GM23248 (cell line): ENCODE measurements around the gene ADAT3. TPM values are rescaled to one million over a fixed set of nuclear protein-coding genes. Genes with fewer than 3 reads are reported as not detected.
A peak's percentile ranks its signal among the peaks of the same experiment; 100 is the strongest.

ENCODE experiments used
- DNase-seq: peaks from one replicate; pipeline ENCODE4 v3.0.0-alpha.2; 2015
- H2AFZ ChIP-seq: fragments of 200-600 bp; sonication (generic); 2 replicates; pipeline ENCODE4 v1.6.1; 2016; ENCODE audit warnings: antibody characterized with exemption
- H3F3A ChIP-seq: fragments of 200-600 bp; sonication (generic); 2 replicates; pipeline ENCODE4 v1.6.1; 2016; ENCODE audit warnings: mild to moderate bottlenecking, antibody characterized with exemption, mixed run types; ENCODE audit not compliant: insufficient read depth
- H3K27ac ChIP-seq: fragments of 200-600 bp; sonication (generic); 2 replicates; pipeline ENCODE4 v1.5.1; 2016; ENCODE audit warnings: mild to moderate bottlenecking
- H3K27me3 ChIP-seq: fragments of 200-600 bp; sonication (generic); replicated peaks from 2 replicates; pipeline ENCODE4 v1.6.1; 2016; ENCODE audit warnings: mild to moderate bottlenecking; ENCODE audit not compliant: insufficient read depth
- H3K36me3 ChIP-seq: fragments of 200-600 bp; sonication (generic); 2 replicates; pipeline ENCODE4 v1.6.1; 2016; ENCODE audit warnings: low read depth, mild to moderate bottlenecking
- H3K4me1 ChIP-seq: fragments of 200-600 bp; sonication (generic); 2 replicates; pipeline ENCODE4 v1.6.1; 2016; ENCODE audit warnings: mild to moderate bottlenecking; ENCODE audit not compliant: insufficient read depth
- H3K4me2 ChIP-seq: fragments of 200-600 bp; sonication (generic); one replicate; pipeline ENCODE4 v1.6.1; 2016; ENCODE audit warnings: mild to moderate bottlenecking; ENCODE audit not compliant: unreplicated experiment
- H3K4me3 ChIP-seq: fragments of 200-600 bp; sonication (generic); 2 replicates; pipeline ENCODE4 v1.5.1; 2016; ENCODE audit warnings: mild to moderate bottlenecking
- H3K79me2 ChIP-seq: fragments of 200-600 bp; sonication (generic); 2 replicates; pipeline ENCODE4 v1.6.1; 2016; ENCODE audit warnings: mild to moderate bottlenecking; ENCODE audit not compliant: insufficient read depth
- H3K9ac ChIP-seq: fragments of 200-600 bp; sonication (generic); 2 replicates; pipeline ENCODE4 v1.6.1; 2016; ENCODE audit warnings: mild to moderate bottlenecking
- H3K9me2 ChIP-seq: fragments of 200-600 bp; sonication (generic); 2 replicates; pipeline ENCODE4 v1.6.1; 2016; ENCODE audit warnings: mixed run types, mild to moderate bottlenecking, moderate library complexity; ENCODE audit not compliant: insufficient read depth
- H3K9me3 ChIP-seq: fragments of 200-600 bp; sonication (generic); one replicate; pipeline ENCODE4 v1.6.1; 2017; ENCODE audit warnings: low read depth
- H4K20me1 ChIP-seq: fragments of 200-600 bp; sonication (generic); 2 replicates; pipeline ENCODE4 v1.6.0; 2016; ENCODE audit not compliant: insufficient read depth
- EZH2 ChIP-seq: fragments of 200-600 bp; sonication (generic); IDR thresholded peaks from 2 replicates; pipeline ENCODE4 v1.6.1; 2018; ENCODE audit warnings: antibody characterized with exemption, mild to moderate bottlenecking; ENCODE audit not compliant: insufficient read depth, poor library complexity, severe bottlenecking
- EZH2phosphoT487 ChIP-seq: fragments of 200-600 bp; sonication (generic); IDR thresholded peaks from 2 replicates; pipeline ENCODE4 v1.6.1; 2018; ENCODE audit warnings: antibody characterized with exemption, moderate library complexity, mild to moderate bottlenecking, low read depth; ENCODE audit not compliant: insufficient read depth
- WGBS, 2 experiments: methylation state at CpG; one replicate each; pipeline ENCODE4 v1.1.6; 2015 to 2017; ENCODE audit warnings: low lambda C conversion rate in 2 of 2, low coverage in 1 of 2; ENCODE audit errors: missing lambda C conversion rate in 2 of 2; 5-methylcytosine and 5-hydroxymethylcytosine counted together
- in situ Hi-C: fragments of 300-500 bp; cut with MboI; formaldehyde crosslinking; loops from 2 replicates; pipeline ENCODE4 v1.15.0; 2020
- polyA plus RNA-seq: library from polyadenylated mRNA; unstranded; fragments of >200 nt; fragmentation: Nextera tagmentation; extraction: Ambion mirVana; gene quantifications from 2 replicates; pipeline ENCODE4 v1.2.1, GENCODE V29; 2016
- total RNA-seq: library from RNA; depleted of rRNA; stranded (reverse); fragments of >200 nt; shearing (Covaris generic); gene quantifications from 2 replicates; pipeline ENCODE4 v1.2.3, GENCODE V29; 2014

The ADAT3 gene
- total and polyA plus RNA-seq, 2 experiments from 2014 or later, result 0.22 to 3.2 TPM

DNA sequence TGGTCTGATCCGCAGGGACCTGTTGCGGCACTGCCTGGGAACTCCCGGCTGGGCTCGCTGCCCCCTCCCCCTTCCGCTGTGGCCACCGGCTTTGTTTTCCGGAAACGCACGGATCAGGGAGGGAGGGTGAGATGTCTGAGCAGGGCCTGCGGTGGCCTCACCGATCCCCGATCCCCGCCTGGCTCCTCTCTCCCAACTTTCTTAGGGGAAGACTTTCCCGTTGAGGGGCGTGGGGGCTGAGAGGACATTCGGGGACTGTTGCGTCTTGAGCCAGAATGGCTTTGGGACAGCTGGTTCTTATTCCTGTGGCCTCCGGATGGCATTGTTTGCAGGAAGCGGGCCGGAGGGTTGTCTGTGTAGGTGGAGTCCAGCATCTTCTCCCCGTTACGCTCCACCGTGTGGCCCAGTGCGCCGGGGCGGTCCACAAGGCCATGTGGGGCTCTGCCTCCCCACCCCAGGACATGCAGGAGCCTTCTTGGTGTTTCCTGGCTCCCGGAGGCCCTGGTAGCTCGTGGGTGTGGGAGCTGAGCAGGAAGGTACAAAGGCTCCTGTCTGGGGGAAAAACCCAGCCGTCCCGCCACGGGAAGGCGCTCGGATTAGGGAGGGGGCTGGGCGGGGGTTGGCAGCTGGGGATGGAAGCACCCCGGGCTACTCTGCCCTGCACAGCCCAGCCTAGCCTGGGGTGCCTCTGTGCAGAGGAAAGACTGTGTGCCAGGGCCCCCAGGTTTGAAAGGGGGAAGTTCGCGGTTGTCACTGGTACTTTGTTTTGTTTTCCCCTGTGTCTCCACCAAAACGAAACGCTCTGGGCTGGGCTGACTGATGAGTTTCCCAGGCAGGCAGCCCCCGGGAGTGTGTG, 37.1 kb downstream of the ADAT3 start:
- no peaks in the 10 kb centered on the region for H3K9me3 ChIP-seq
- H3K36me3 ChIP-seq, result no peaks in the 10 kb centered on the region
- 1% methylated on average over 37 to 40 of the region's 40 CpGs for WGBS, 2 experiments
- H2AFZ ChIP-seq, result peak overlapping the region; percentile 40; the same call in 1 of the 2 replicates
- no peaks in the 10 kb centered on the region for H3K27me3 ChIP-seq
- peak overlapping the region; percentile 77 for H3K4me2 ChIP-seq
- in situ Hi-C loops, result no loop called here
- peak overlapping the region; percentile 87 for H3K9ac ChIP-seq
- peak overlapping the region; percentile 96 for H3K4me3 ChIP-seq
- H3K9me2 ChIP-seq, result no peaks in the 10 kb centered on the region
- H3K27ac ChIP-seq, result peak overlapping the region; percentile 86
- peaks cover 13% of the 10 kb centered on the region for H3K4me1 ChIP-seq
- H3F3A ChIP-seq, result peaks cover 15% of the 10 kb centered on the region
- no peaks in the 10 kb centered on the region for H4K20me1 ChIP-seq
- DNase-seq, result peak; percentile 82
- peaks cover 61% of the 10 kb centered on the region for H3K79me2 ChIP-seq
- TF ChIP-seq EZH2phosphoT487 (no peak), EZH2 (no peak)

GRCh38 chr19:1942934-1943555, 37.8 kb downstream of the ADAT3 start:
- in situ Hi-C loops, result no loop called here
- Histone ChIP-seq H3K27ac (peak overlapping the region; percentile 86), H3K4me2 (peak overlapping the region; percentile 77), H3K9ac (peak overlapping the region; percentile 87), H4K20me1 (no peaks in the 10 kb centered on the region), H3K79me2 (peaks cover 68% of the 10 kb centered on the region), H3K9me2 (no peaks in the 10 kb centered on the region), H3K4me1 (peaks cover 13% of the 10 kb centered on the region), H2AFZ (no peak overlapping the region), H3K4me3 (peak overlapping the region; percentile 96), H3F3A (peaks cover 15% of the 10 kb centered on the region), H3K27me3 (no peaks in the 10 kb centered on the region), H3K36me3 (no peaks in the 10 kb centered on the region), H3K9me3 (no peaks in the 10 kb centered on the region)
- TF ChIP-seq EZH2 (no peak), EZH2phosphoT487 (no peak)
- peak; percentile 29 for DNase-seq
- WGBS, 2 experiments, result 46 to 53% methylated on average over 21 of the region's 21 CpGs

DNA sequence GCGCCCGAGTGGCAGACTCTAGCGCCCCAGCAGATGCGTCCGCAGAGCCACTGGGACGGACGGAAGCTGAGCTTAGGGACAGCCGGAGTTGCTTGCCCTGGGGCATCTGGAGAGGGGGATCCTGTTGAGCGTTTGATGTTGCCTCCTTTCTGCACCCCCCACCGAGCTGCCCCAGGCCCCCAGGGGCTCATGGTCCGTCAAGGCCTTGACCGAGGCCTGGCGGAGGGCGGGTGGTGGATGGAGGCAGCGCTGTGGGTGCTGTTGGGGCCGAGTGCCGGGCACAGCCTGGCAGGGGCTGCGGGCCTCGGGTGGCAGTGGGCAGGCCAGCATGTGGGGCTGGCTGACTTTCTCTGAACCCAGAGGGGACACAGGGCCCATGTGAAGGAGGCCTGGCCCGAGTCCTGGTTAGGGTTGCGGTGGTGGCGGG, 38.5 kb downstream of the ADAT3 start:
- H3K27ac ChIP-seq, result no peak overlapping the region
- in situ Hi-C loops, result no loop called here
- WGBS, 2 experiments, result 92 to 95% methylated on average over 16 to 21 of the region's 22 CpGs

GRCh38 chr19:1944088-1944915, 39.1 kb downstream of the ADAT3 start:
- Histone ChIP-seq H3F3A (peaks cover 12% of the 10 kb centered on the region), H3K36me3 (no peaks in the 10 kb centered on the region), H3K79me2 (peaks cover 81% of the 10 kb centered on the region), H3K27me3 (no peaks in the 10 kb centered on the region), H3K4me3 (no peak overlapping the region), H3K9me2 (no peaks in the 10 kb centered on the region), H3K4me1 (peaks cover 11% of the 10 kb centered on the region), H3K27ac (no peak overlapping the region), H3K9ac (no peak overlapping the region), H2AFZ (no peak overlapping the region), H4K20me1 (no peaks in the 10 kb centered on the region), H3K4me2 (no peak overlapping the region), H3K9me3 (no peaks in the 10 kb centered on the region)
- WGBS, 2 experiments, result 71 to 77% methylated on average over 34 to 41 of the region's 42 CpGs
- TF ChIP-seq EZH2phosphoT487, result no peak
- in situ Hi-C loops, result no loop called here
- peak; percentile 19 for DNase-seq

More for the DNA sequence above, 38.5 kb downstream of the ADAT3 start:
- H3K79me2 ChIP-seq, result peaks cover 75% of the 10 kb centered on the region
- no peaks in the 10 kb centered on the region for H3K36me3 ChIP-seq
- no peak overlapping the region for H3K9ac ChIP-seq
- peaks cover 13% of the 10 kb centered on the region for H3K4me1 ChIP-seq
- TF ChIP-seq EZH2phosphoT487 (no peak), EZH2 (no peak)
- no peak overlapping the region for H2AFZ ChIP-seq
- no peaks in the 10 kb centered on the region for H4K20me1 ChIP-seq
- H3K9me3 ChIP-seq, result no peaks in the 10 kb centered on the region
- no peak overlapping the region for H3K4me3 ChIP-seq
- H3K4me2 ChIP-seq, result no peak overlapping the region
- H3F3A ChIP-seq, result peaks cover 15% of the 10 kb centered on the region
- no peaks in the 10 kb centered on the region for H3K27me3 ChIP-seq
- no peaks in the 10 kb centered on the region for H3K9me2 ChIP-seq
- DNase-seq, result no peak
